Keratinocyte (primary cell): Measurements from ENCODE around the gene TMA16. TPM values are rescaled to one million over a fixed set of nuclear protein-coding genes. Genes with fewer than 3 reads are reported as not detected.
"Not testable (repeated sequence)": the region's sequence is repeated elsewhere in the genome, so short reads cannot be mapped to it uniquely, and the experiment has no call there.

ENCODE experiments used
- DNase-seq: peaks from one replicate; pipeline ENCODE4 v3.0.0-alpha.2; 2011; ENCODE audit warnings: low read depth, missing footprints, low spot score
- FAIRE-seq: peaks from 2 replicates; lab custom pipeline; 2011; peaks lifted over from hg19 to GRCh38; lab: Jason Lieb, UNC
- H2AFZ ChIP-seq: 2 replicates; pipeline ENCODE4 v1.6.0; 2012; ENCODE audit warnings: low read length, control low read depth, inconsistent platforms; ENCODE audit not compliant: control insufficient read depth
- H3K27ac ChIP-seq: 2 replicates; pipeline ENCODE4 v1.5.1; 2011; ENCODE audit warnings: low read length; ENCODE audit not compliant: control insufficient read depth, insufficient read depth
- H3K27me3 ChIP-seq: 3 replicates; pipeline ENCODE4 v1.6.0; 2011; ENCODE audit warnings: low read length; ENCODE audit not compliant: control insufficient read depth, insufficient read depth; ENCODE audit errors: extremely low read depth
- H3K36me3 ChIP-seq, 2 experiments: 2 replicates in 1 of 2; 3 replicates in 1 of 2; pipeline ENCODE4 v1.5.1; 2011; ENCODE audit warnings: low read length in 2 of 2, mild to moderate bottlenecking in 1 of 2; ENCODE audit not compliant: control insufficient read depth in 2 of 2, insufficient read depth in 2 of 2; ENCODE audit errors: extremely low read depth in 1 of 2
- H3K4me1 ChIP-seq: 3 replicates; pipeline ENCODE4 v1.5.1; 2011; ENCODE audit warnings: low read length; ENCODE audit not compliant: control insufficient read depth, insufficient read depth; ENCODE audit errors: extremely low read depth
- H3K4me2 ChIP-seq: 3 replicates; pipeline ENCODE4 v1.6.0; 2011; ENCODE audit warnings: low read depth, low read length; ENCODE audit not compliant: control insufficient read depth, insufficient read depth; ENCODE audit errors: extremely low read depth
- H3K4me3 ChIP-seq, 3 experiments: fragments of 200-600 bp in 1 of 3; sonication (generic) in 1 of 3; 2 replicates in 2 of 3; 3 replicates in 1 of 3; pipeline ENCODE4 v1.5.1; 2011 to 2016; ENCODE audit warnings: low read length in 3 of 3, mild to moderate bottlenecking in 3 of 3, control low read depth in 2 of 3, inconsistent platforms in 1 of 3, low read depth in 1 of 3, mixed read lengths in 1 of 3, mixed run types in 1 of 3, moderate library complexity in 1 of 3; ENCODE audit not compliant: control insufficient read depth in 2 of 3, insufficient read depth in 2 of 3; ENCODE audit errors: extremely low read depth in 1 of 3
- H3K79me2 ChIP-seq: 2 replicates; pipeline ENCODE4 v1.6.0; 2012; ENCODE audit warnings: low read length; ENCODE audit not compliant: control insufficient read depth, insufficient read depth
- H3K9ac ChIP-seq: 3 replicates; pipeline ENCODE4 v1.6.0; 2011; ENCODE audit warnings: low read length; ENCODE audit not compliant: control insufficient read depth, insufficient read depth; ENCODE audit errors: extremely low read depth
- H3K9me1 ChIP-seq: 3 replicates; pipeline ENCODE4 v1.6.0; 2011; ENCODE audit warnings: low read length; ENCODE audit not compliant: control insufficient read depth, insufficient read depth; ENCODE audit errors: extremely low read depth
- H3K9me3 ChIP-seq: 2 replicates; pipeline ENCODE4 v1.5.1; 2012; ENCODE audit warnings: low read depth, low read length; ENCODE audit not compliant: control insufficient read depth
- H4K20me1 ChIP-seq: 3 replicates; pipeline ENCODE4 v1.6.0; 2011; ENCODE audit warnings: low read length; ENCODE audit not compliant: control insufficient read depth, insufficient read depth; ENCODE audit errors: extremely low read depth
- EZH2 ChIP-seq: IDR thresholded peaks from one replicate; pipeline ENCODE4 v1.6.1; 2012; ENCODE audit warnings: inconsistent platforms, mild to moderate bottlenecking, low read length, moderate library complexity
- dilution Hi-C: fragments of 300-500 bp; cut with MboI; formaldehyde crosslinking; loops from one replicate; pipeline ENCODE4 v1.7.0; 2020; ENCODE audit warnings: low sequenced_read_pairs; ENCODE audit not compliant: extremely low pct_ligation_motif_present
- polyA minus RNA-seq, 3 experiments: library from RNA; depleted of rRNA, polyadenylated mRNA; stranded (reverse); fragments of >200 nt; gene quantifications; 1 replicate in 1 of 3; 2 replicates in 1 of 3; 3 replicates in 1 of 3; pipeline ENCODE4 v1.2.3, GENCODE V29; 2011
- polyA plus RNA-seq, 5 experiments: library from polyadenylated mRNA; depleted of rRNA in 3 of 5; stranded (reverse) in 3 of 5; stranded (forward) in 1 of 5; unstranded in 1 of 5; fragments of >200 nt; gene quantifications; 1 replicate in 1 of 5; 2 replicates in 3 of 5; 3 replicates in 1 of 5; pipeline versions ENCODE4 v1.2.1 to v1.2.3, GENCODE V29; 2011 to 2012; ENCODE audit warnings: missing spikeins in 2 of 5, low read depth in 1 of 5, low replicate concordance in 1 of 5
- TF ChIP-seq, protein P1 (sequence below), 3 experiments: IDR thresholded peaks in 1 of 3; conservative IDR thresholded peaks in 1 of 3; optimal IDR thresholded peaks in 1 of 3; 2 replicates in 2 of 3; 3 replicates in 1 of 3; pipeline versions ENCODE3 to v1.5.1; 2011; ENCODE audit warnings: low read length in 3 of 3, mild to moderate bottlenecking in 3 of 3, moderate library complexity in 2 of 3, control low read depth in 1 of 3, inconsistent platforms in 1 of 3; ENCODE audit not compliant: insufficient read depth in 2 of 3; ENCODE audit errors: extremely low read depth in 1 of 3

TMA16 gene
- polyA plus RNA-seq = 8.3 to 23.1 TPM (median 21.3 TPM) in 3 replicates
- polyA plus RNA-seq (2011; ENCODE audit: low read depth) = 28.9 TPM
- 15.5 and 16.4 TPM in 2 replicates for polyA plus RNA-seq (2011; cell fraction: cytosol; rRNA removed)
- polyA plus RNA-seq (2011; cell fraction: nucleus; rRNA removed) = 9.6 and 15.8 TPM in 2 replicates
- 26.2 and 44.6 TPM in 2 replicates for polyA plus RNA-seq (2012; ENCODE audit: low replicate concordance)
- polyA minus RNA-seq = 3.3 to 10.9 TPM (median 5.1 TPM) in 3 replicates
- polyA minus RNA-seq (2011; cell fraction: cytosol; rRNA and poly(A)+ RNA removed) = 14.8 TPM
- polyA minus RNA-seq (2011; cell fraction: nucleus; rRNA and poly(A)+ RNA removed) = 10.2 and 13.8 TPM in 2 replicates

GRCh38 chr4:163494360-163495241 is at the start of gene TMA16:
TMA16 (plus strand) TSS chr4:163494690; CDS start chr4:163494802, 112 bp downstream.
- peak; percentile 74 for FAIRE-seq
- Histone ChIP-seq H3K9me1 (no peaks in the 10 kb centered on the region), H3K79me2 (peaks cover 50% of the 10 kb centered on the region), H4K20me1 (peaks cover 5% of the 10 kb centered on the region), H3K27me3 (no peaks in the 10 kb centered on the region), H3K4me1 (peaks cover 10% of the 10 kb centered on the region), H3K4me3 (peak within 1 kb of the TSS; percentile 61 to 98 (median 92)), H3K4me2 (peak within 1 kb of the TSS; percentile 93), H2AFZ (peak within 1 kb of the TSS; percentile 95), H3K27ac (peak within 1 kb of the TSS; percentile 95), H3K9me3 (no peaks in the 10 kb centered on the region), H3K9ac (peak within 1 kb of the TSS; percentile 99), H3K36me3 (no peaks in the 10 kb centered on the region)
- no peak for DNase-seq
- dilution Hi-C loops = no loop called here
- TF ChIP-seq EZH2 = no peak
- TF ChIP-seq, protein P1, sequence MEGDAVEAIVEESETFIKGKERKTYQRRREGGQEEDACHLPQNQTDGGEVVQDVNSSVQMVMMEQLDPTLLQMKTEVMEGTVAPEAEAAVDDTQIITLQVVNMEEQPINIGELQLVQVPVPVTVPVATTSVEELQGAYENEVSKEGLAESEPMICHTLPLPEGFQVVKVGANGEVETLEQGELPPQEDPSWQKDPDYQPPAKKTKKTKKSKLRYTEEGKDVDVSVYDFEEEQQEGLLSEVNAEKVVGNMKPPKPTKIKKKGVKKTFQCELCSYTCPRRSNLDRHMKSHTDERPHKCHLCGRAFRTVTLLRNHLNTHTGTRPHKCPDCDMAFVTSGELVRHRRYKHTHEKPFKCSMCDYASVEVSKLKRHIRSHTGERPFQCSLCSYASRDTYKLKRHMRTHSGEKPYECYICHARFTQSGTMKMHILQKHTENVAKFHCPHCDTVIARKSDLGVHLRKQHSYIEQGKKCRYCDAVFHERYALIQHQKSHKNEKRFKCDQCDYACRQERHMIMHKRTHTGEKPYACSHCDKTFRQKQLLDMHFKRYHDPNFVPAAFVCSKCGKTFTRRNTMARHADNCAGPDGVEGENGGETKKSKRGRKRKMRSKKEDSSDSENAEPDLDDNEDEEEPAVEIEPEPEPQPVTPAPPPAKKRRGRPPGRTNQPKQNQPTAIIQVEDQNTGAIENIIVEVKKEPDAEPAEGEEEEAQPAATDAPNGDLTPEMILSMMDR (optimal IDR thresholded peaks at IDR 0.05 in 1 of 3, IDR thresholded peaks at IDR 0.05 in 1 of 3, conservative IDR thresholded peaks at IDR 0.05 in 1 of 3; ENCODE audit: extremely low read depth in 1 of 3, insufficient read depth in 2 of 3, low read length in 3 of 3) = no peak

- H3K36me3 ChIP-seq, H3K27ac ChIP-seq, H3K9ac ChIP-seq, H3K79me2 ChIP-seq, H3K4me2 ChIP-seq, dilution Hi-C loops, H2AFZ ChIP-seq, FAIRE-seq, DNase-seq, H3K4me3 ChIP-seq, H3K9me3 ChIP-seq, H3K27me3 ChIP-seq, H4K20me1 ChIP-seq, H3K9me1 ChIP-seq: not testable (repeated sequence)
- peaks cover 11% of the 10 kb centered on the region for H3K4me1 ChIP-seq
Observed at GRCh38 chr4:163447023-163447422, 47.5 kb upstream of the TMA16 start.
